Loucy (cell line): ENCODE measurements around the gene SLC22A23.

ENCODE experiments used
- CTCF ChIP-seq: fragments of 200-600 bp; sonication (generic); conservative IDR thresholded peaks from 2 replicates; pipeline ENCODE4 v1.5.1; 2014; ENCODE audit warnings: mild to moderate bottlenecking, antibody characterized with exemption, low read length
- EZH2phosphoT487 ChIP-seq: fragments of 200-600 bp; IDR thresholded peaks from 2 replicates; pipeline ENCODE4 v1.6.1; 2018; ENCODE audit warnings: antibody characterized with exemption, mild to moderate bottlenecking, moderate library complexity, borderline replicate concordance

- TF ChIP-seq CTCF (no peak), EZH2phosphoT487 (no peak)
Observed at GRCh38 chr6:3326184-3326971, 130.5 kb downstream of the SLC22A23 start.
